ENCODE data around the gene IDH3A.

The IDH3A gene

DNA sequence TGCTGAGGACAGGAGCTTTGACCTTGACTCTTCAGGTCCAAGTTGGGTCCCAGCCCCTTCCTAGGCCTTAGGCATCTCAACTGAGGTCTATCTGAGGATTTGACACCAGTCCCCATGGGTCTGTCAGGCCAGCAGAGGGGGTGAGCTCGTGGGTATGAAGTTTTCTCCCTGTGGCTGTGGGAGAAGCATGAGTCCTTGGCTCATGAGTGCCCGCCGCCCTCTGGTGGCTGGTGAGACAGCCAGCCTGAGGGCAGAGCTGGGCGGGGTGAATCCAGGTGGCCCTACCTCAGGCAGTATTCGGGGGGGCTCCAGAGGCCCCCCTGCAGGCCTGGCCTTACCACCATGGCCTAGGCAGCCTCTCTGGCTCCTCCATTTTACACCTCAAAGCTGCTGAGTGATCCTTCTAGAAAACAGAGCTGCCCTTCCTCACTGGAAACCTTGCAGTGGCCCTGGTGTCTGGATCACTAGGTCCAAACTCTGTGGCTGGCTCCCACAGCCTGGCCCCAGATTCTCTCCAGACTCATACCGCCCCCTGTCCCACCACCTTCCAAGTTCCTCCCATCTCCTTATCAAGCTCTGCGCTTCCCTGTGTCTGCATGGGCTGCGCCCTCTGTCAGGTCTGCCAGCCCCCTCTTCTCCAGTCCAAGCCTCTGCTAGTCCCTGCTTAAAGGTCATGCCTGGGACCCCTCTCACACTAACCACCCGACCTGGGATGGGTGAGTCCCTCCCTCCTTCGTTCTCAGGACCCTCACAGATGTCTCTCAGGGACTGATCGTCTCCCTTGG, 40.7 kb upstream of the IDH3A start:
- Histone ChIP-seq H3K4me3 (ENCODE audit: low read depth in 1 of 2, low read length in 2 of 2) (no peak overlapping the region), H3K27me3 (ENCODE audit: control insufficient read depth in 1 of 2, insufficient read depth in 2 of 2, low read length in 2 of 2) (no peaks in the 10 kb centered on the region), H3K27ac (ENCODE audit: low read depth, low read length) (no peak overlapping the region), H3K9ac (ENCODE audit: low read length) (no peak overlapping the region), H3K4me1 (ENCODE audit: insufficient read depth, low read length) (no peaks in the 10 kb centered on the region), H3K9me3 (ENCODE audit: low read length) (no peaks in the 10 kb centered on the region), H3K36me3 (ENCODE audit: insufficient read depth, low read length) (no peaks in the 10 kb centered on the region)

GRCh38 chr15:78109156-78109555, 40.0 kb upstream of the IDH3A start:
- Histone ChIP-seq H3K4me1 (ENCODE audit: insufficient read depth, low read length) (no peaks in the 10 kb centered on the region), H3K27me3 (ENCODE audit: control insufficient read depth in 1 of 2, insufficient read depth in 2 of 2, low read length in 2 of 2) (no peaks in the 10 kb centered on the region), H3K36me3 (ENCODE audit: insufficient read depth, low read length) (no peaks in the 10 kb centered on the region), H3K9me3 (ENCODE audit: low read length) (no peaks in the 10 kb centered on the region), H3K4me3 (ENCODE audit: low read depth in 1 of 2, low read length in 2 of 2) (no peak overlapping the region), H3K27ac (ENCODE audit: low read depth, low read length) (no peak overlapping the region), H3K9ac (ENCODE audit: low read length) (no peak overlapping the region)

- Histone ChIP-seq H3K9me3 (ENCODE audit: low read length) (no peaks in the 10 kb centered on the region), H3K4me3 (ENCODE audit: low read depth in 1 of 2, low read length in 2 of 2) (no peak overlapping the region), H3K4me1 (ENCODE audit: insufficient read depth, low read length) (no peaks in the 10 kb centered on the region), H3K27me3 (ENCODE audit: control insufficient read depth in 1 of 2, insufficient read depth in 2 of 2, low read length in 2 of 2) (no peaks in the 10 kb centered on the region), H3K36me3 (ENCODE audit: insufficient read depth, low read length) (no peaks in the 10 kb centered on the region), H3K27ac (ENCODE audit: low read depth, low read length) (no peak overlapping the region), H3K9ac (ENCODE audit: low read length) (no peak overlapping the region)
Measured at GRCh38 chr15:78110096-78110495, 39.1 kb upstream of the IDH3A start.

DNA sequence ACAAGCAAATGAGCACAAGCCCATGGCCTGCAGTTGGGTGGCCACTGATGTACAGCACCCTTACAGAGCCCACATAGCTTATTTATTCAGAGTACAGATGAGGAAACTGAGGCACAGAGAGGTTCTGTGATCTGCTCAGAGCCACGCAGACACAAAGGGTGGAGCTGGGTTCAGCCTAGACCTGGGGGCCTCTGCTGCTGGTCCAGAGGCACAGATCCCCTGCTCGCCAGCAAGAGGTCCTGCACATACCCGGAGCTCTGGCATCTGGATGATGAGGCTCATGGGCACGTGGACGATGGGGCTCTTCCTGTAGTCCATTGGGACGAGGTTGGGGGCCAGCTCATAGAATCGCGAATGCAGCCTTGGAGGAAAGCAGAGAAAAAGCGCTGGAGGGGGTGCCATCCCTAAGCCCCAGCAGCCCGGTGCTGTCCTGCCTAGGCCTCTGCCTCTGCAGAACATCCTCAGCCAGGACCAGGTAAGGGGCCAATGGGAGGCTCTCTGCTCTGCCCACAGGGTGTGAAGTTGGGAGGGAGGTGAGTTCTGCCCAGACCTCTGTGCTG, 38.2 kb upstream of the IDH3A start:
- Histone ChIP-seq H3K9ac (ENCODE audit: low read length) (no peak overlapping the region), H3K4me1 (ENCODE audit: insufficient read depth, low read length) (no peaks in the 10 kb centered on the region), H3K27me3 (ENCODE audit: control insufficient read depth in 1 of 2, insufficient read depth in 2 of 2, low read length in 2 of 2) (no peaks in the 10 kb centered on the region), H3K36me3 (ENCODE audit: insufficient read depth, low read length) (no peaks in the 10 kb centered on the region), H3K4me3 (ENCODE audit: low read depth in 1 of 2, low read length in 2 of 2) (no peak overlapping the region), H3K9me3 (ENCODE audit: low read length) (no peaks in the 10 kb centered on the region), H3K27ac (ENCODE audit: low read depth, low read length) (no peak overlapping the region)

GRCh38 chr15:78111788-78112187, 37.4 kb upstream of the IDH3A start:
- H3K4me3 ChIP-seq (ENCODE audit: low read depth in 1 of 2, low read length in 2 of 2), result no peak overlapping the region

DNA sequence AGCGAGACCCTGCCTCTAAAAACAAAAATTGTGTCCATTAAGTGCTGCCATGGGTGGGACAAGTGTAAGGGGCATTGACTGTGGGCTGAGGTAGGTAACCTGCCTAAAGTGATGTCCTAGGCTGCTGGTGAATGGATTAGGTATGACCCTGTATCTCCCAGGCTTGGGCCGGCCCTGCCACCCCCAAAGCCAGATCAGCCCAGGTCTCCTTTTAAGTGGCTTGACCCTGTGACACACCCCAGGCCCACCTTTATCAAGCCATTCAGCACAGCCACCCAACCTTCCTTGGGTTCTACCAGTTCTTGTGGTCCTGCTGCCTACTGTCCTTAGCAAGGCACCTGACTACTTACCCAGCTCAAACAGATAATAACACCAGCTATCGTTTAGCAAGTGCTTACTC, 36.6 kb upstream of the IDH3A start:
- H3K27ac ChIP-seq (ENCODE audit: low read depth, low read length), result no peak overlapping the region
- H3K36me3 ChIP-seq (ENCODE audit: insufficient read depth, low read length), result no peaks in the 10 kb centered on the region
- H3K4me3 ChIP-seq (ENCODE audit: low read depth in 1 of 2, low read length in 2 of 2), result no peak overlapping the region
- no peaks in the 10 kb centered on the region for H3K9me3 ChIP-seq (ENCODE audit: low read length)
- H3K9ac ChIP-seq (ENCODE audit: low read length), result no peak overlapping the region
- no peaks in the 10 kb centered on the region for H3K4me1 ChIP-seq (ENCODE audit: insufficient read depth, low read length)
- no peaks in the 10 kb centered on the region for H3K27me3 ChIP-seq (ENCODE audit: control insufficient read depth in 1 of 2, insufficient read depth in 2 of 2, low read length in 2 of 2)

More at GRCh38 chr15:78111788-78112187, 37.4 kb upstream of the IDH3A start:
- Histone ChIP-seq H3K36me3 (ENCODE audit: insufficient read depth, low read length) (no peaks in the 10 kb centered on the region), H3K9me3 (ENCODE audit: low read length) (no peaks in the 10 kb centered on the region), H3K9ac (ENCODE audit: low read length) (no peak overlapping the region), H3K27me3 (ENCODE audit: control insufficient read depth in 1 of 2, insufficient read depth in 2 of 2, low read length in 2 of 2) (no peaks in the 10 kb centered on the region), H3K27ac (ENCODE audit: low read depth, low read length) (no peak overlapping the region), H3K4me1 (ENCODE audit: insufficient read depth, low read length) (no peaks in the 10 kb centered on the region)

GRCh38 chr15:78120523-78120922, 28.6 kb upstream of the IDH3A start:
- no peaks in the 10 kb centered on the region for H3K9me3 ChIP-seq (ENCODE audit: low read length)
- no peaks in the 10 kb centered on the region for H3K4me1 ChIP-seq (ENCODE audit: insufficient read depth, low read length)
- H3K9ac ChIP-seq (ENCODE audit: low read length), result no peak overlapping the region
- H3K27me3 ChIP-seq (ENCODE audit: control insufficient read depth in 1 of 2, insufficient read depth in 2 of 2, low read length in 2 of 2), result no peaks in the 10 kb centered on the region
- H3K36me3 ChIP-seq (ENCODE audit: insufficient read depth, low read length), result no peaks in the 10 kb centered on the region
- H3K4me3 ChIP-seq (ENCODE audit: low read depth in 1 of 2, low read length in 2 of 2), result no peak overlapping the region
- H3K27ac ChIP-seq (ENCODE audit: low read depth, low read length), result no peak overlapping the region

- H3K4me1 ChIP-seq (ENCODE audit: insufficient read depth, low read length), result no peaks in the 10 kb centered on the region
- H3K27ac ChIP-seq (ENCODE audit: low read depth, low read length), result no peak overlapping the region
- no peaks in the 10 kb centered on the region for H3K27me3 ChIP-seq (ENCODE audit: control insufficient read depth in 1 of 2, insufficient read depth in 2 of 2, low read length in 2 of 2)
- no peaks in the 10 kb centered on the region for H3K9me3 ChIP-seq (ENCODE audit: low read length)
- no peak overlapping the region for H3K9ac ChIP-seq (ENCODE audit: low read length)
- no peak overlapping the region for H3K4me3 ChIP-seq (ENCODE audit: low read depth in 1 of 2, low read length in 2 of 2)
- no peaks in the 10 kb centered on the region for H3K36me3 ChIP-seq (ENCODE audit: insufficient read depth, low read length)
Measured at GRCh38 chr15:78125267-78125666, 23.9 kb upstream of the IDH3A start.

DNA sequence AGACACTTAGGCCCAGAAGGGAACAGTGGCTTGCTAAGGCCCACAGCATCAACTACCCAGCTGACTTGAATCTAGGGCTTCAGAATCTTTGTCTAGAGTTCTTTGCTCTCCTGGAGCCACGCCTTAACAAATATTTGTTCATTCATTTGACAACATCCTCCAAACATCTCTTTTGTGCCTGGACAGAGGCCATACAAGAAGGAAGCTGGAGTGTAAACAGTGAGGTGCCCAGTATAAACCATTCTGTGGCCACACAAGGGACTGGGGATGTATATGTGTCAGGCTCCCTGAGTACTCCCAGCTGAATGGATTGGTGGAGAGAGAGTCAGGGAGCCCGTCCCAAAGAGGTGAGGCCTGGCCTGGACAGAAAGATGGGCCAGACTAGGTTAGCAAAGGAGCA, 21.3 kb upstream of the IDH3A start:
- no peaks in the 10 kb centered on the region for H3K36me3 ChIP-seq (ENCODE audit: insufficient read depth, low read length)
- no peaks in the 10 kb centered on the region for H3K9me3 ChIP-seq (ENCODE audit: low read length)
- no peak overlapping the region for H3K27ac ChIP-seq (ENCODE audit: low read depth, low read length)
- H3K27me3 ChIP-seq (ENCODE audit: control insufficient read depth in 1 of 2, insufficient read depth in 2 of 2, low read length in 2 of 2), result no peaks in the 10 kb centered on the region
- no peak overlapping the region for H3K4me3 ChIP-seq (ENCODE audit: low read depth in 1 of 2, low read length in 2 of 2)
- peaks cover 9% of the 10 kb centered on the region for H3K4me1 ChIP-seq (ENCODE audit: insufficient read depth, low read length)
- H3K9ac ChIP-seq (ENCODE audit: low read length), result no peak overlapping the region

GRCh38 chr15:78129077-78129750, 19.9 kb upstream of the IDH3A start:
- H3K9me3 ChIP-seq (ENCODE audit: low read length), result no peaks in the 10 kb centered on the region
- no peak overlapping the region for H3K27ac ChIP-seq (ENCODE audit: low read depth, low read length)
- H3K4me3 ChIP-seq (ENCODE audit: low read depth in 1 of 2, low read length in 2 of 2), result no peak overlapping the region
- no peak overlapping the region for H3K9ac ChIP-seq (ENCODE audit: low read length)
- peaks cover 9% of the 10 kb centered on the region for H3K4me1 ChIP-seq (ENCODE audit: insufficient read depth, low read length)
- no peaks in the 10 kb centered on the region for H3K27me3 ChIP-seq (ENCODE audit: control insufficient read depth in 1 of 2, insufficient read depth in 2 of 2, low read length in 2 of 2)
- no peaks in the 10 kb centered on the region for H3K36me3 ChIP-seq (ENCODE audit: insufficient read depth, low read length)

GRCh38 chr15:78129751-78130287, 19.3 kb upstream of the IDH3A start:
- Histone ChIP-seq H3K9ac (ENCODE audit: low read length) (no peak overlapping the region), H3K36me3 (ENCODE audit: insufficient read depth, low read length) (no peaks in the 10 kb centered on the region), H3K9me3 (ENCODE audit: low read length) (no peaks in the 10 kb centered on the region), H3K27ac (ENCODE audit: low read depth, low read length) (no peak overlapping the region), H3K4me3 (ENCODE audit: low read depth in 1 of 2, low read length in 2 of 2) (no peak overlapping the region), H3K4me1 (ENCODE audit: insufficient read depth, low read length) (peaks cover 9% of the 10 kb centered on the region), H3K27me3 (ENCODE audit: control insufficient read depth in 1 of 2, insufficient read depth in 2 of 2, low read length in 2 of 2) (no peaks in the 10 kb centered on the region)
